ENCODE data around the gene CAST.
A peak's percentile ranks its signal among the peaks of the same experiment; 100 is the strongest.

Gene CAST

GRCh38 chr5:96649681-96650540, 12.3 kb upstream of the CAST start:
- Histone ChIP-seq H3K79me2 (ENCODE audit: insufficient read depth, low read length) (no peaks in the 10 kb centered on the region), H3K27ac (ENCODE audit: low read length) (no peak overlapping the region)

GRCh38 chr5:96651047-96651446, 11.1 kb upstream of the CAST start:
- ATAC-seq (ENCODE audit: insufficient read depth, low read depth): no peak
- no peaks in the 10 kb centered on the region for H3K4me1 ChIP-seq (ENCODE audit: insufficient read depth, low read length)
- peaks cover 13% of the 10 kb centered on the region for H3K27me3 ChIP-seq (ENCODE audit: insufficient read depth, low read length, poor library complexity)
- H3K79me2 ChIP-seq (ENCODE audit: insufficient read depth, low read length): no peaks in the 10 kb centered on the region
- H3K27ac ChIP-seq (ENCODE audit: low read length): no peak overlapping the region
- H3K9me3 ChIP-seq (ENCODE audit: insufficient read depth, low read length, severe bottlenecking): no peaks in the 10 kb centered on the region
- H3K4me2 ChIP-seq (ENCODE audit: insufficient read depth, low read length): no peak overlapping the region
- H3K4me3 ChIP-seq (ENCODE audit: low read depth in 1 of 2, low read length in 2 of 2): no peak overlapping the region
- H3K36me3 ChIP-seq (ENCODE audit: insufficient read depth, low read length): no peaks in the 10 kb centered on the region
- H3K9ac ChIP-seq (ENCODE audit: low read depth, low read length): no peak overlapping the region
- H2AFZ ChIP-seq (ENCODE audit: low read depth, low read length): no peak overlapping the region
- TF ChIP-seq CTCF (IDR thresholded peaks at IDR 0.05; ENCODE audit: borderline replicate concordance, extremely low read depth, low read length, poor library complexity, severe bottlenecking) (no peak), EZH2 (IDR thresholded peaks at IDR 0.05; ENCODE audit: borderline replicate concordance, low read depth, low read length, severe bottlenecking) (no peak)
- DNase-seq: no peak
- H4K20me1 ChIP-seq (ENCODE audit: insufficient read depth, low read length): no peaks in the 10 kb centered on the region

More at GRCh38 chr5:96649681-96650540, 12.3 kb upstream of the CAST start:
- ATAC-seq (ENCODE audit: insufficient read depth, low read depth) (no peak), DNase-seq (no peak)
- H3K9ac ChIP-seq (ENCODE audit: low read depth, low read length): no peak overlapping the region
- H3K36me3 ChIP-seq (ENCODE audit: insufficient read depth, low read length): no peaks in the 10 kb centered on the region
- no peak overlapping the region for H3K4me3 ChIP-seq (ENCODE audit: low read depth in 1 of 2, low read length in 2 of 2)
- H3K9me3 ChIP-seq (ENCODE audit: insufficient read depth, low read length, severe bottlenecking): no peaks in the 10 kb centered on the region
- H3K27me3 ChIP-seq (ENCODE audit: insufficient read depth, low read length, poor library complexity): peaks cover 7% of the 10 kb centered on the region
- TF ChIP-seq CTCF (IDR thresholded peaks at IDR 0.05; ENCODE audit: borderline replicate concordance, extremely low read depth, low read length, poor library complexity, severe bottlenecking) (no peak), EZH2 (IDR thresholded peaks at IDR 0.05; ENCODE audit: borderline replicate concordance, low read depth, low read length, severe bottlenecking) (no peak)
- no peak overlapping the region for H2AFZ ChIP-seq (ENCODE audit: low read depth, low read length)
- no peak overlapping the region for H3K4me2 ChIP-seq (ENCODE audit: insufficient read depth, low read length)
- no peaks in the 10 kb centered on the region for H3K4me1 ChIP-seq (ENCODE audit: insufficient read depth, low read length)
- no peaks in the 10 kb centered on the region for H4K20me1 ChIP-seq (ENCODE audit: insufficient read depth, low read length)

GRCh38 chr5:96651948-96652753, 10.0 kb upstream of the CAST start:
- Histone ChIP-seq H3K4me1 (ENCODE audit: insufficient read depth, low read length) (no peaks in the 10 kb centered on the region), H3K9me3 (ENCODE audit: insufficient read depth, low read length, severe bottlenecking) (no peaks in the 10 kb centered on the region), H3K9ac (ENCODE audit: low read depth, low read length) (no peak overlapping the region), H3K4me3 (ENCODE audit: low read depth in 1 of 2, low read length in 2 of 2) (no peak overlapping the region), H3K27me3 (ENCODE audit: insufficient read depth, low read length, poor library complexity) (peaks cover 17% of the 10 kb centered on the region), H3K79me2 (ENCODE audit: insufficient read depth, low read length) (no peaks in the 10 kb centered on the region), H3K4me2 (ENCODE audit: insufficient read depth, low read length) (no peak overlapping the region), H4K20me1 (ENCODE audit: insufficient read depth, low read length) (no peaks in the 10 kb centered on the region), H2AFZ (ENCODE audit: low read depth, low read length) (no peak overlapping the region), H3K36me3 (ENCODE audit: insufficient read depth, low read length) (no peaks in the 10 kb centered on the region), H3K27ac (ENCODE audit: low read length) (no peak overlapping the region)
- peak; percentile 62 for ATAC-seq (ENCODE audit: insufficient read depth, low read depth)
- DNase-seq: no peak
- TF ChIP-seq EZH2 (IDR thresholded peaks at IDR 0.05; ENCODE audit: borderline replicate concordance, low read depth, low read length, severe bottlenecking): no peak
- TF ChIP-seq CTCF (IDR thresholded peaks at IDR 0.05; ENCODE audit: borderline replicate concordance, extremely low read depth, low read length, poor library complexity, severe bottlenecking): peak; percentile 55

Data from DND-41 (cell line).